SK-N-SH treated with all-trans-retinoic acid at 6 μM for 48 hours (cell line): ENCODE results near the gene SKAP2.

Source experiments
- ATAC-seq: fragments of 200-7000 bp; cut with Tn5 transposase; 3 replicates; pipeline ENCODE4 v1.9.1; 2020; ENCODE audit warnings: mild to moderate bottlenecking, moderate library complexity
- ARNTL ChIP-seq: fragments of 450-650 bp; formaldehyde crosslinking; IDR thresholded peaks from 2 replicates; pipeline ENCODE4 v1.5.0; 2020; ENCODE audit warnings: low read depth, mild to moderate bottlenecking, moderate library complexity, borderline replicate concordance
- BACH2 ChIP-seq: fragments of 250-450 bp; sonication (Bioruptor Pico); IDR thresholded peaks from 2 replicates; pipeline ENCODE4 v1.9.0; 2021; ENCODE audit warnings: mild to moderate bottlenecking, borderline replicate concordance
- CSDC2 ChIP-seq: fragments of 250-450 bp; sonication (Bioruptor Pico); IDR thresholded peaks from 2 replicates; pipeline ENCODE4 v1.5.0; 2020; ENCODE audit warnings: mild to moderate bottlenecking, moderate library complexity
- ESRRG ChIP-seq: fragments of 250-450 bp; sonication (Bioruptor Pico); IDR thresholded peaks from 2 replicates; pipeline ENCODE4 v1.6.1; 2021; ENCODE audit warnings: mild to moderate bottlenecking
- GLIS3 ChIP-seq: fragments of 250-450 bp; sonication (Bioruptor Pico); IDR thresholded peaks from 2 replicates; pipeline ENCODE4 v1.5.0; 2020; ENCODE audit warnings: mild to moderate bottlenecking, moderate library complexity
- ISL1 ChIP-seq: fragments of 250-450 bp; sonication (Bioruptor Pico); IDR thresholded peaks from 2 replicates; pipeline ENCODE4 v2.1.2; 2022; ENCODE audit warnings: mild to moderate bottlenecking, moderate library complexity
- OSR1 ChIP-seq: fragments of 250-450 bp; sonication (Bioruptor Pico); IDR thresholded peaks from 2 replicates; pipeline ENCODE4 v1.8.0; 2022; ENCODE audit warnings: moderate library complexity, mild to moderate bottlenecking, inconsistent platforms
- PATZ1 ChIP-seq: fragments of 250-450 bp; sonication (Bioruptor Pico); IDR thresholded peaks from 2 replicates; pipeline ENCODE4 v1.8.0; 2020; ENCODE audit warnings: mild to moderate bottlenecking, moderate library complexity, borderline replicate concordance
- POU6F1 ChIP-seq: fragments of 250-450 bp; sonication (Bioruptor Pico); IDR thresholded peaks from 2 replicates; pipeline ENCODE4 v1.8.0; 2021; ENCODE audit warnings: low read depth, mild to moderate bottlenecking, moderate library complexity, borderline replicate concordance
- PPARA ChIP-seq: fragments of 250-450 bp; sonication (Bioruptor Pico); IDR thresholded peaks from 2 replicates; pipeline ENCODE4 v1.5.0; 2020; ENCODE audit warnings: mild to moderate bottlenecking, borderline replicate concordance
- RARB ChIP-seq: fragments of 250-450 bp; sonication (Bioruptor Pico); IDR thresholded peaks from 2 replicates; pipeline ENCODE4 v1.8.0; 2021; ENCODE audit warnings: mild to moderate bottlenecking, moderate library complexity
- SNAI2 ChIP-seq: fragments of 250-450 bp; sonication (Bioruptor Pico); IDR thresholded peaks from 2 replicates; pipeline ENCODE4 v1.5.0; 2020; ENCODE audit warnings: mild to moderate bottlenecking, moderate library complexity
- TCF4 ChIP-seq: fragments of 250-450 bp; sonication (Bioruptor Pico); IDR thresholded peaks from 2 replicates; pipeline ENCODE4 v1.8.0; 2021; ENCODE audit warnings: mild to moderate bottlenecking, moderate library complexity, borderline replicate concordance
- TOX ChIP-seq: fragments of 250-450 bp; sonication (Bioruptor Pico); IDR thresholded peaks from 2 replicates; pipeline ENCODE4 v1.8.0; 2021; ENCODE audit warnings: mild to moderate bottlenecking, moderate library complexity, borderline replicate concordance
- ZC3H10 ChIP-seq: fragments of 250-450 bp; sonication (Bioruptor Pico); IDR thresholded peaks from 2 replicates; pipeline ENCODE4 v1.5.1; 2021; ENCODE audit warnings: mild to moderate bottlenecking, moderate library complexity
- ZFP3 ChIP-seq: fragments of 250-450 bp; sonication (Bioruptor Pico); IDR thresholded peaks from 2 replicates; pipeline ENCODE4 v1.5.0; 2020; ENCODE audit warnings: mild to moderate bottlenecking, moderate library complexity
- ZFP30 ChIP-seq: fragments of 450-650 bp; formaldehyde crosslinking; IDR thresholded peaks from 2 replicates; pipeline ENCODE4 v1.5.0; 2022; ENCODE audit warnings: mild to moderate bottlenecking, moderate library complexity
- ZNF565 ChIP-seq: fragments of 450-650 bp; formaldehyde crosslinking; conservative IDR thresholded peaks from 2 replicates; pipeline ENCODE4 v1.5.0; 2020; ENCODE audit warnings: low read depth, mild to moderate bottlenecking, moderate library complexity
- ZNF70 ChIP-seq: fragments of 450-650 bp; formaldehyde crosslinking; IDR thresholded peaks from 2 replicates; pipeline ENCODE4 v1.5.0; 2020; ENCODE audit warnings: mild to moderate bottlenecking, moderate library complexity
- ZNF8 ChIP-seq: fragments of 450-650 bp; formaldehyde crosslinking; IDR thresholded peaks from 2 replicates; pipeline ENCODE4 v1.5.0; 2020; ENCODE audit warnings: mild to moderate bottlenecking, moderate library complexity
- TF ChIP-seq, protein P1 (sequence below): fragments of 250-450 bp; sonication (Bioruptor Pico); IDR thresholded peaks from 2 replicates; pipeline ENCODE4 v1.5.1; 2020; ENCODE audit warnings: low read depth, mild to moderate bottlenecking, moderate library complexity
- TF ChIP-seq, protein P2 (sequence below): fragments of 250-450 bp; sonication (Bioruptor Pico); IDR thresholded peaks from 2 replicates; pipeline ENCODE4 v1.5.0; 2020; ENCODE audit warnings: mild to moderate bottlenecking, moderate library complexity
- TF ChIP-seq, protein P3 (sequence below): fragments of 250-450 bp; sonication (Bioruptor Pico); IDR thresholded peaks from 2 replicates; pipeline ENCODE4 v1.5.1; 2021; ENCODE audit warnings: mild to moderate bottlenecking, moderate library complexity

The SKAP2 gene

GRCh38 chr7:26696161-26696560 is 168.2 kb downstream of the SKAP2 start:
- TF ChIP-seq, protein P1, sequence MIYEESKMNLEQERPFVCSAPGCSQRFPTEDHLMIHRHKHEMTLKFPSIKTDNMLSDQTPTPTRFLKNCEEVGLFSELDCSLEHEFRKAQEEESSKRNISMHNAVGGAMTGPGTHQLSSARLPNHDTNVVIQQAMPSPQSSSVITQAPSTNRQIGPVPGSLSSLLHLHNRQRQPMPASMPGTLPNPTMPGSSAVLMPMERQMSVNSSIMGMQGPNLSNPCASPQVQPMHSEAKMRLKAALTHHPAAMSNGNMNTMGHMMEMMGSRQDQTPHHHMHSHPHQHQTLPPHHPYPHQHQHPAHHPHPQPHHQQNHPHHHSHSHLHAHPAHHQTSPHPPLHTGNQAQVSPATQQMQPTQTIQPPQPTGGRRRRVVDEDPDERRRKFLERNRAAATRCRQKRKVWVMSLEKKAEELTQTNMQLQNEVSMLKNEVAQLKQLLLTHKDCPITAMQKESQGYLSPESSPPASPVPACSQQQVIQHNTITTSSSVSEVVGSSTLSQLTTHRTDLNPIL (CRISPR knock-in tag) = no peak
- TF ChIP-seq ZNF70 (CRISPR knock-in tag) (no peak), ZNF565 (CRISPR knock-in tag) (no peak), TCF4 (CRISPR knock-in tag) (no peak), ARNTL (CRISPR knock-in tag) (no peak), OSR1 (CRISPR knock-in tag) (no peak), ISL1 (CRISPR knock-in tag) (no peak), GLIS3 (CRISPR knock-in tag) (no peak), TOX (CRISPR knock-in tag) (no peak), BACH2 (CRISPR knock-in tag) (no peak), RARB (CRISPR knock-in tag) (no peak), CSDC2 (no peak), SNAI2 (CRISPR knock-in tag) (no peak), PATZ1 (no peak), ZC3H10 (CRISPR knock-in tag) (no peak), POU6F1 (CRISPR knock-in tag) (no peak)
- TF ChIP-seq, protein P2, sequence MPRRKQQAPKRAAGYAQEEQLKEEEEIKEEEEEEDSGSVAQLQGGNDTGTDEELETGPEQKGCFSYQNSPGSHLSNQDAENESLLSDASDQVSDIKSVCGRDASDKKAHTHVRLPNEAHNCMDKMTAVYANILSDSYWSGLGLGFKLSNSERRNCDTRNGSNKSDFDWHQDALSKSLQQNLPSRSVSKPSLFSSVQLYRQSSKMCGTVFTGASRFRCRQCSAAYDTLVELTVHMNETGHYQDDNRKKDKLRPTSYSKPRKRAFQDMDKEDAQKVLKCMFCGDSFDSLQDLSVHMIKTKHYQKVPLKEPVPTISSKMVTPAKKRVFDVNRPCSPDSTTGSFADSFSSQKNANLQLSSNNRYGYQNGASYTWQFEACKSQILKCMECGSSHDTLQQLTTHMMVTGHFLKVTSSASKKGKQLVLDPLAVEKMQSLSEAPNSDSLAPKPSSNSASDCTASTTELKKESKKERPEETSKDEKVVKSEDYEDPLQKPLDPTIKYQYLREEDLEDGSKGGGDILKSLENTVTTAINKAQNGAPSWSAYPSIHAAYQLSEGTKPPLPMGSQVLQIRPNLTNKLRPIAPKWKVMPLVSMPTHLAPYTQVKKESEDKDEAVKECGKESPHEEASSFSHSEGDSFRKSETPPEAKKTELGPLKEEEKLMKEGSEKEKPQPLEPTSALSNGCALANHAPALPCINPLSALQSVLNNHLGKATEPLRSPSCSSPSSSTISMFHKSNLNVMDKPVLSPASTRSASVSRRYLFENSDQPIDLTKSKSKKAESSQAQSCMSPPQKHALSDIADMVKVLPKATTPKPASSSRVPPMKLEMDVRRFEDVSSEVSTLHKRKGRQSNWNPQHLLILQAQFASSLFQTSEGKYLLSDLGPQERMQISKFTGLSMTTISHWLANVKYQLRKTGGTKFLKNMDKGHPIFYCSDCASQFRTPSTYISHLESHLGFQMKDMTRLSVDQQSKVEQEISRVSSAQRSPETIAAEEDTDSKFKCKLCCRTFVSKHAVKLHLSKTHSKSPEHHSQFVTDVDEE (CRISPR knock-in tag) = no peak
- no peak for ATAC-seq

DNA sequence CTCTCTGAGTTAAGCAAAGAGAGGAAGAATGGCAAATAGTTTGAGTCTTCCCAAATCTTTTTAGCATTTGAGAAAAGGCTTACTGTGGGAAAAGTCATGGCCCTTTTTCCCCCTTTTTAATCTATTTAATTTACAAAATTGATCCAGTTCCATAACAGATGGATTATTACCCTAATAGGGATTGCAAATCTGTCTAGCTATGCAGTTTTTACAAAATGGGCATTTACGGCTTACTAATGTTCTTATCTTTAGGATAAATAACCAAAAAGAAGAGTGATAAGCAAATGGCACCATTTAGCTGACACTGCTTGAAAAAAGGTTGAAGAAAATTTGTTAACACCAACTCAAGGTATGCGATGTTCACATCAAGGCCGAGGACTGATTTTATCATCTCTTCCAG is 169.7 kb downstream of the SKAP2 start:
- ATAC-seq = no peak
- TF ChIP-seq ZFP3 (CRISPR knock-in tag) (no peak), ZC3H10 (CRISPR knock-in tag) (no peak), GLIS3 (CRISPR knock-in tag) (no peak), ESRRG (CRISPR knock-in tag) (no peak), CSDC2 (no peak), ZNF8 (CRISPR knock-in tag) (no peak), TCF4 (CRISPR knock-in tag) (no peak), ZFP30 (no peak), BACH2 (CRISPR knock-in tag) (no peak), RARB (CRISPR knock-in tag) (no peak), PPARA (CRISPR knock-in tag) (no peak), SNAI2 (CRISPR knock-in tag) (no peak), ISL1 (CRISPR knock-in tag) (no peak)
- TF ChIP-seq, protein P1 (CRISPR knock-in tag) = no peak
- TF ChIP-seq, protein P3, sequence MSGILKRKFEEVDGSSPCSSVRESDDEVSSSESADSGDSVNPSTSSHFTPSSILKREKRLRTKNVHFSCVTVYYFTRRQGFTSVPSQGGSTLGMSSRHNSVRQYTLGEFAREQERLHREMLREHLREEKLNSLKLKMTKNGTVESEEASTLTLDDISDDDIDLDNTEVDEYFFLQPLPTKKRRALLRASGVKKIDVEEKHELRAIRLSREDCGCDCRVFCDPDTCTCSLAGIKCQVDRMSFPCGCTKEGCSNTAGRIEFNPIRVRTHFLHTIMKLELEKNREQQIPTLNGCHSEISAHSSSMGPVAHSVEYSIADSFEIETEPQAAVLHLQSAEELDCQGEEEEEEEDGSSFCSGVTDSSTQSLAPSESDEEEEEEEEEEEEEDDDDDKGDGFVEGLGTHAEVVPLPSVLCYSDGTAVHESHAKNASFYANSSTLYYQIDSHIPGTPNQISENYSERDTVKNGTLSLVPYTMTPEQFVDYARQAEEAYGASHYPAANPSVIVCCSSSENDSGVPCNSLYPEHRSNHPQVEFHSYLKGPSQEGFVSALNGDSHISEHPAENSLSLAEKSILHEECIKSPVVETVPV (CRISPR knock-in tag) = no peak
- TF ChIP-seq, protein P2 (CRISPR knock-in tag) = no peak
